Fibroblast of pulmonary artery (primary cell): ENCODE data around the gene HCN3.
"Not testable (repeated sequence)": the region's sequence is repeated elsewhere in the genome, so short reads cannot be mapped to it uniquely, and the experiment has no call there.

ENCODE experiments used
- DNase-seq: peaks from one replicate; pipeline ENCODE4 v3.0.0-alpha.2; 2010; ENCODE audit warnings: low read depth
- H3K4me3 ChIP-seq: replicated peaks from 2 replicates; pipeline ENCODE4 v1.5.1; 2011; ENCODE audit warnings: low read depth, mild to moderate bottlenecking, control low read depth, low read length, moderate library complexity
- CTCF ChIP-seq: IDR thresholded peaks from 2 replicates; pipeline ENCODE4 v1.5.1; 2011; ENCODE audit warnings: mild to moderate bottlenecking, control low read depth, low read length, inconsistent platforms; ENCODE audit errors: missing control alignments

The HCN3 gene

DNA sequence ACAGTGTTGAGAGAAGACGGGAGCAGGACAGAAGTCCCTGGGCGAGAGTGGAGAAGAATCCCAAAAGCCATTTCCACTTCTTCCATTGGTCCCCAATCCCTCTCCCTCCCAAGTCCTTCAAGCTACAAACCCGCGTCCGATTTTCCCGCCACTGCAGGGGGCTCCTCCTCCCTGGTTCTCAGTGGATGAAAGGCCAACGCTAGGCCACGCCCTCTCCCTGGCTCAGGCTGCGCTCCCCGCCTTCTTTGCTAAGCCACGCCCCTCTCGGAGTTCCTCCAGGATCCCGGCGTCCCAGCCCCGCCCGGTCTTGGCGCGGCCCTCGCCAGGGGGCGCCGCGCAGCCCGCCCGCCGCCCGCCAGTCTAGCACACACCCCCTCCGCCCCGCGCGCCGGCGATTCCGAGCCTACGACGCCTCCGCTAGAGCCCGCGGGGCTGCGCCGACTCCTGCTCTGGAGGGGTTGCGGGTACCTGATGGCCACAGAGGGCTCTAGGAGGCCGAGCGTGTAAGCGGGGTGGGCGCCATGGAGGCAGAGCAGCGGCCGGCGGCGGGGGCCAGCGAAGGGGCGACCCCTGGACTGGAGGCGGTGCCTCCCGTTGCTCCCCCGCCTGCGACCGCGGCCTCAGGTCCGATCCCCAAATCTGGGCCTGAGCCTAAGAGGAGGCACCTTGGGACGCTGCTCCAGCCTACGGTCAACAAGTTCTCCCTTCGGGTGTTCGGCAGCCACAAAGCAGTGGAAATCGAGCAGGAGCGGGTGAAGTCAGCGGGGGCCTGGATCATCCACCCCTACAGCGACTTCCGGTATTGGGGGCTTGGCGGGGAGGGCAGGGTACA, at the start of gene HCN3:
Gene HCN3 (plus strand): TSS at position 394 of the 832 bp plus-strand sequence. CDS start 128 bp downstream, at position 522.
- peak; percentile 17 for TF ChIP-seq CTCF
- H3K4me3 ChIP-seq, result peak within 1 kb of the TSS; percentile 69
- peak; percentile 97 for DNase-seq

GRCh38 chr1:155228096-155228427, 49.2 kb upstream of the HCN3 start:
- no peak for DNase-seq
- H3K4me3 ChIP-seq, result peak overlapping the region; percentile 81
- TF ChIP-seq CTCF, result no peak

DNA sequence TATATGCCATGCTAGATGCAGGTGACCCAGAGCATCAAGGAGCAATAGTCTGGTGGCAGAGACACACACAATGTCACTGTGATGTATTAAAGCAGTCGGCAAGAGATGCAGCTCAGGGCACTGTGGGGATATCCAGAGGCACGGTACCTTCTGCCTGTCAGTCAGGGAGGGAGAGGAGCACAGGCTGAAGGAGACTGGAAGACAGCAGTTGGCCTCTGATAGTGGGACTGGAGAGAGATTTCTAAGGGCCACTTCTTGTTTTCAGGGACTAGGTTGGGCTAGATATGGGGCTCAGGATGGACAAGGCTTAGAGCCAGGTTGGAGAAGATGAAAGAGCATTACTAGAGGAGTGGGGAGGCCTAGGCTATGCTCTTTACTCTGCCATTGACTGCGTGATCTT, 46.0 kb upstream of the HCN3 start:
- not testable (repeated sequence) for DNase-seq, H3K4me3 ChIP-seq

- DNase-seq, result peak; percentile 65
- H3K4me3 ChIP-seq, result not testable (repeated sequence)
Observed at GRCh38 chr1:155232001-155232978, 45.0 kb upstream of the HCN3 start.

- H3K4me3 ChIP-seq, DNase-seq: not testable (repeated sequence)
Observed at GRCh38 chr1:155233502-155233901, 43.8 kb upstream of the HCN3 start.

- not testable (repeated sequence) for H3K4me3 ChIP-seq, DNase-seq
Observed at GRCh38 chr1:155235375-155235774, 41.9 kb upstream of the HCN3 start.

DNA sequence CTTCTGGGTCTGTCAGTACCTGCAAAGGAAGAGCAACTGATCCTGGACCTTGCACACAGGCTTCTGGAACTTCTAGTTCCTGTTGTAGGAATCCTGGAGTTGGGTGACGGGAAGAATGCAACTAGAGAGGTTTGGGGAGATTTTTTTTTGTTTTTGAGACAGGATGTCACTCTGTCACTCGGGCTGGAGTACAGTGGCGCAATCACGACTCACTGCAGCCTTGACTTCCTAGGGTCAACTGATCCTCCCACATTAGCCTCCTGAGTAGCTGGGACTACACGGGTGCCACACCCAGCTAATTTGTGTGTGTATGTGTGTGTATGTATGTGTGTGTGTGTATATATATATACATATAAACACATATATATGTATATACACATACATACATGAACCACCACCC, 40.8 kb upstream of the HCN3 start:
- H3K4me3 ChIP-seq, result no peak overlapping the region
- no peak for TF ChIP-seq CTCF
- DNase-seq, result no peak

DNA sequence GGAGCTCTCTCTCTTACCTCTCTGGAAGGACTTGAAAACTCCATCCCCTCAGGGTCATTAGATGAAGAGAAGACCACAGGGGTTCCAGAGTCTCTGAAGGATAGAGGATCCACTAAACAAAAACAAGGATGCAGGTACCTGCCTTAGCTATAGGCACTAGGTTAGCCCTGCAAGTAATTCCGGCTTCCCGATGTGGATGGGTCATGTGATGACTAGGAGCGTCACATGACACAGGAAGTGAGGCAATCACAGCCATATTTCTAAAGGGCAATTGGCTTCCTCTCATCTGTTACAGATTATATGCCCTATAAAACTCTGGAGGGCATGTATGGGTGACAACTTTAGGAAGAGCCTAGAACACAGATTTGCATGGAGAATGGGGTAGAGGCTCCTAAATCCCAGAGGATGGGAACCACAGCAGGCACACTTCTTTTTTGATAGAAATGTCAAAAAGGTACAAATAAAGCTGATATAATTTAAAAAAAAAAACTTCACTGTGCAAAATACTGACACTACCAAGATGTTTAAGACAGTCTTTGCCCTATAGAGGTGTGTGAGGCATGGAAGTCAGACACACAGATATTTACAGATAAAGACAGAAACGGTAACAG, 36.1 kb upstream of the HCN3 start:
- peak; percentile 87 for DNase-seq
- TF ChIP-seq CTCF, result no peak
- peak overlapping the region; percentile 61 for H3K4me3 ChIP-seq
